ENCODE results near the gene RNF180. TPM values are rescaled to one million over a fixed set of nuclear protein-coding genes. Genes with fewer than 3 reads are reported as not detected.

Gene RNF180
- total and polyA plus RNA-seq, 2 donors (not counting 3 experiments of a cell fraction or from before 2014, with no cell fraction given), result 0.62 to 5.6 TPM

DNA sequence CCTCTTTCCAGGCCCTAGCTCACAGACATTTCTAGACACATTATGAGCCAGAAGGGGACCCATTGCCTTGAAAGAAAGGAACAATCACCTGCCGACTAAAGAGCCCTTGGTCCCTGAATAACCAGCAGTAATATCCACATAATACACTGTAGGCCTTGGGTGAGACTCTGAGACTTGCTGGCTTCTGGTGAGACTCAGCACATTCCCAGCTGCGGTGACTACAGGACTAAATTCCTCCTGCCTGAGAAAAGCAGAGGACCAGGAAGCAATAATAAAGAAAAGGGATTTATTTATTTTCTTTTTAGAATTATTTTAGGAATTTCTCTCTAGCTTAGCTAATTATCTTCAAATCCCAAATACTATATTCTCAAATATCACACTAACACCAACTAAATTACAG lies 252.4 kb downstream of the RNF180 start:
- ChIA-PET POLR2A (no interaction called here), CTCF (interaction anchor here (1.6 kb wide), 1 partner anchor 194 kb away, joined by 5 read pairs; no protein-coding TSS in a partner anchor)
- H3K79me2 ChIP-seq (ENCODE audit: control insufficient read depth, insufficient read depth, low read length), result no peaks in the 10 kb centered on the region
- DNase-seq (ENCODE audit: low read depth, low spot score), result no peak
- dilution Hi-C loops (cut with MboI; ENCODE audit: extremely low pct_ligation_motif_present, low sequenced_read_pairs) (no loop called here), intact Hi-C loops (cut with micrococcal nuclease) (no loop called here)
- no peaks in the 10 kb centered on the region for H3K36me3 ChIP-seq (ENCODE audit: control insufficient read depth in 2 of 2, extremely low read depth in 1 of 2, insufficient read depth in 2 of 2, low read length in 2 of 2)
- H3K9me3 ChIP-seq (replicated peaks; ENCODE audit: control insufficient read depth, insufficient read depth, low read length), result no peaks in the 10 kb centered on the region
- H3K9me1 ChIP-seq (replicated peaks; ENCODE audit: control insufficient read depth, extremely low read depth, insufficient read depth, low read length), result no peaks in the 10 kb centered on the region
- no TSS peak for BruUV-seq (replicated peaks)
- TF ChIP-seq POLR2AphosphoS5 (IDR thresholded peaks at IDR 0.05; ENCODE audit: insufficient read depth, low read depth, low read length), result no peak
- no peak for TF ChIP-seq POLR2A (IDR thresholded peaks at IDR 0.05; ENCODE audit: low read depth, low read length)
- TF ChIP-seq GATA2 (IDR thresholded peaks at IDR 0.05; ENCODE audit: insufficient read depth, insufficient read length, low read depth, low read length), result no peak
- TF ChIP-seq, protein P1, sequence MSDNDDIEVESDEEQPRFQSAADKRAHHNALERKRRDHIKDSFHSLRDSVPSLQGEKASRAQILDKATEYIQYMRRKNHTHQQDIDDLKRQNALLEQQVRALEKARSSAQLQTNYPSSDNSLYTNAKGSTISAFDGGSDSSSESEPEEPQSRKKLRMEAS (IDR thresholded peaks at IDR 0.05; ENCODE audit: insufficient read depth, insufficient read length), result no peak
- no peak for TF ChIP-seq JUN (IDR thresholded peaks at IDR 0.05; ENCODE audit: borderline replicate concordance, insufficient read depth, insufficient read length, low read depth)
- no peak for TF ChIP-seq FOS (IDR thresholded peaks at IDR 0.05; ENCODE audit: borderline replicate concordance, insufficient read depth, low read length)
- TF ChIP-seq MYC (IDR thresholded peaks at IDR 0.05; ENCODE audit: low read depth, low read length), result no peak
- TF ChIP-seq, protein P2, sequence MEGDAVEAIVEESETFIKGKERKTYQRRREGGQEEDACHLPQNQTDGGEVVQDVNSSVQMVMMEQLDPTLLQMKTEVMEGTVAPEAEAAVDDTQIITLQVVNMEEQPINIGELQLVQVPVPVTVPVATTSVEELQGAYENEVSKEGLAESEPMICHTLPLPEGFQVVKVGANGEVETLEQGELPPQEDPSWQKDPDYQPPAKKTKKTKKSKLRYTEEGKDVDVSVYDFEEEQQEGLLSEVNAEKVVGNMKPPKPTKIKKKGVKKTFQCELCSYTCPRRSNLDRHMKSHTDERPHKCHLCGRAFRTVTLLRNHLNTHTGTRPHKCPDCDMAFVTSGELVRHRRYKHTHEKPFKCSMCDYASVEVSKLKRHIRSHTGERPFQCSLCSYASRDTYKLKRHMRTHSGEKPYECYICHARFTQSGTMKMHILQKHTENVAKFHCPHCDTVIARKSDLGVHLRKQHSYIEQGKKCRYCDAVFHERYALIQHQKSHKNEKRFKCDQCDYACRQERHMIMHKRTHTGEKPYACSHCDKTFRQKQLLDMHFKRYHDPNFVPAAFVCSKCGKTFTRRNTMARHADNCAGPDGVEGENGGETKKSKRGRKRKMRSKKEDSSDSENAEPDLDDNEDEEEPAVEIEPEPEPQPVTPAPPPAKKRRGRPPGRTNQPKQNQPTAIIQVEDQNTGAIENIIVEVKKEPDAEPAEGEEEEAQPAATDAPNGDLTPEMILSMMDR (IDR thresholded peaks at IDR 0.05; ENCODE audit: extremely low read depth in 1 of 2, insufficient read depth in 1 of 2, low read depth in 1 of 2, low read length in 2 of 2), result no peak
- no peak for TF ChIP-seq EZH2 (IDR thresholded peaks at IDR 0.05; ENCODE audit: borderline replicate concordance, low read depth, low read length, severe bottlenecking)
- no peak for FAIRE-seq
- no peaks in the 10 kb centered on the region for H3K27me3 ChIP-seq (ENCODE audit: control insufficient read depth in 2 of 2, insufficient read depth in 2 of 2, low read length in 2 of 2)
- H3K4me1 ChIP-seq (ENCODE audit: control insufficient read depth, extremely low read depth, insufficient read depth, low read length), result no peaks in the 10 kb centered on the region
- no peak overlapping the region for H3K9ac ChIP-seq (replicated peaks; ENCODE audit: extremely low read depth, insufficient read depth, low read length)
- no peaks in the 10 kb centered on the region for H4K20me1 ChIP-seq (replicated peaks; ENCODE audit: control insufficient read depth, extremely low read depth, insufficient read depth, low read length)
- no peak overlapping the region for H3K4me2 ChIP-seq (ENCODE audit: insufficient read depth, low read length)
- H3K4me3 ChIP-seq (replicated peaks in 1 of 3; ENCODE audit: insufficient read depth in 1 of 3, low read depth in 1 of 3, low read length in 3 of 3), result no peak overlapping the region
- H2AFZ ChIP-seq (ENCODE audit: low read depth, low read length), result no peak overlapping the region
- H3K27ac ChIP-seq (ENCODE audit: insufficient read depth, low read depth, low read length), result no peak overlapping the region

Other genes starting within 250 kb of the RNF180 start
- not detected in 2 replicates for gene HTR1A, start 203.4 kb upstream of the RNF180 start, total RNA-seq
- gene HTR1A, start 203.4 kb upstream of the RNF180 start, polyA plus RNA-seq, result not detected in 2 replicates

Data from endothelial cell of umbilical vein (primary cell).